Measurements from ENCODE around the gene GNG11.
"Not testable (repeated sequence)": the region's sequence is repeated elsewhere in the genome, so short reads cannot be mapped to it uniquely, and the experiment has no call there.

Gene GNG11

GRCh38 chr7:93921607-93922566 is at the start of gene GNG11:
Gene GNG11 (plus strand): TSS chr7:93921735. CDS start chr7:93922138, 403 bp downstream.
- DNase-seq (ENCODE audit: low read depth) = no peak

GRCh38 chr7:93873998-93874574 is 47.4 kb upstream of the GNG11 start:
- DNase-seq (ENCODE audit: low read depth) = no peak

- DNase-seq (ENCODE audit: low read depth) = no peak
These were observed 43.8 kb upstream of the GNG11 start for GRCh38 chr7:93877742-93878141.

GRCh38 chr7:93879356-93879755 is 42.2 kb upstream of the GNG11 start:
- no peak for DNase-seq (ENCODE audit: low read depth)

- no peak for DNase-seq (ENCODE audit: low read depth)
These were observed 39.1 kb upstream of the GNG11 start for GRCh38 chr7:93882468-93882867.

GRCh38 chr7:93883078-93883916 is 38.2 kb upstream of the GNG11 start:
- DNase-seq (ENCODE audit: low read depth) = no peak

GRCh38 chr7:93883917-93884345 is 37.6 kb upstream of the GNG11 start:
- DNase-seq (ENCODE audit: low read depth) = no peak

- no peak for DNase-seq (ENCODE audit: low read depth)
These were observed 37.0 kb upstream of the GNG11 start for GRCh38 chr7:93884541-93884940.

GRCh38 chr7:93889261-93889660 is 32.3 kb upstream of the GNG11 start:
- DNase-seq (ENCODE audit: low read depth) = no peak

- no peak for DNase-seq (ENCODE audit: low read depth)
These were observed 31.5 kb upstream of the GNG11 start for GRCh38 chr7:93890041-93890463.

GRCh38 chr7:93890464-93891068 is 31.0 kb upstream of the GNG11 start, which contains the start of gene TFPI2:
Gene TFPI2 (minus strand): TSS chr7:93890753. CDS start chr7:93890678, 75 bp downstream.
- DNase-seq (ENCODE audit: low read depth) = no peak

- DNase-seq (ENCODE audit: low read depth) = no peak
These were observed 27.1 kb upstream of the GNG11 start for GRCh38 chr7:93894426-93894825.

GRCh38 chr7:93894966-93895640 is 26.4 kb upstream of the GNG11 start:
- no peak for DNase-seq (ENCODE audit: low read depth)

GRCh38 chr7:93895859-93896600 is 25.5 kb upstream of the GNG11 start:
- DNase-seq (ENCODE audit: low read depth) = no peak

GRCh38 chr7:93897680-93898079 is 23.9 kb upstream of the GNG11 start:
- no peak for DNase-seq (ENCODE audit: low read depth)

GRCh38 chr7:93902777-93903423 is 18.6 kb upstream of the GNG11 start:
- DNase-seq (ENCODE audit: low read depth) = no peak

- DNase-seq (ENCODE audit: low read depth) = no peak
These were observed 15.3 kb upstream of the GNG11 start, which contains the start of gene GNGT1 for GRCh38 chr7:93906267-93906666. Gene GNGT1 (plus strand): TSS chr7:93906567. CDS start chr7:93906747, 180 bp downstream.

GRCh38 chr7:93910076-93910994 is 11.2 kb upstream of the GNG11 start:
- no peak for DNase-seq (ENCODE audit: low read depth)

- not testable (repeated sequence) for DNase-seq (ENCODE audit: low read depth)
These were observed 10.3 kb upstream of the GNG11 start for GRCh38 chr7:93911242-93911641.

All from stimulated activated CD8-positive, alpha-beta memory T cell treated with anti-CD3 and anti-CD28 coated beads, Interleukin-15, amount 100 ng/mL, for 1 hour (primary cell).